ENCODE data around the gene DVL1. TPM values are rescaled to one million over a fixed set of nuclear protein-coding genes. Genes with fewer than 3 reads are reported as not detected.

Gene DVL1
- total RNA-seq, 4 donors from 2014 or later, result 26.2 to 80.3 (median 39.5) TPM

- TF ChIP-seq CTCF (IDR thresholded peaks at IDR 0.05; ENCODE audit: low read depth), result no peak
Measured at GRCh38 chr1:1352786-1353388, 3.7 kb upstream of the DVL1 start.

GRCh38 chr1:1351511-1352427 lies 2.6 kb upstream of the DVL1 start:
- no peak for TF ChIP-seq CTCF (IDR thresholded peaks at IDR 0.05; ENCODE audit: low read depth)

GRCh38 chr1:1348420-1349255 lies 580 bp downstream of the DVL1 start:
- no peak for TF ChIP-seq CTCF (IDR thresholded peaks at IDR 0.05; ENCODE audit: low read depth)

- no peak for TF ChIP-seq CTCF (IDR thresholded peaks at IDR 0.05; ENCODE audit: low read depth)
Measured at GRCh38 chr1:1347663-1348419, 1.4 kb downstream of the DVL1 start.

GRCh38 chr1:1347026-1347595 lies 2.1 kb downstream of the DVL1 start:
- no peak for TF ChIP-seq CTCF (IDR thresholded peaks at IDR 0.05; ENCODE audit: low read depth)

GRCh38 chr1:1346501-1346890 lies 2.7 kb downstream of the DVL1 start:
- TF ChIP-seq CTCF (IDR thresholded peaks at IDR 0.05; ENCODE audit: low read depth), result no peak
